ENCODE data around the gene FOXK1.

FOXK1 gene

GRCh38 chr7:4745971-4746919 is 64.2 kb downstream of the FOXK1 start:
- peak in 1 of 4 experiments; percentile 9 for DNase-seq

GRCh38 chr7:4747013-4747412 is 64.9 kb downstream of the FOXK1 start:
- no peak for DNase-seq

- no peak for DNase-seq
Observed at GRCh38 chr7:4747746-4748145, 65.7 kb downstream of the FOXK1 start.

DNA sequence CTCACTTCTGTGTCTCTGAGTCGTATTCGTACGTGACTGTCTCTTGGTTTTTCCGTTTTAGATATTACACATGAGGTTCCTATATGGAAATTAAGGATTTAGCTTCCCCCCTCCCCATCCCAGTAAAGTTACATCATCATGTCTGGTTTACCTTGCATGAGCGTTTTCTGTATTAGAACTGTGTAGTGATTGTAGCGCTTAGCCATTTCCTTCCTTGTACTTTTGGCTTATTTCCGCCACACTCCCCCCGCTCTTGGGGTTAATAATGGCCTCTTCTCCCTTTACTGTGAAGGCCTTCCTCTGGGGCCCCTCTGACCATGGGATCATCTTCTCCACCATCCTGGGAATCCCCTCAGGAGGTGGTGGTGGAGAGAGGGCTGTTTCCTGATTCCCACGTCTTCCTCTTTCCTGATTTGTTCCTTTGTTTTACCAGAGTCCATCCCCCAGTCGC is 66.2 kb downstream of the FOXK1 start:
- DNase-seq: no peak

- no peak for DNase-seq
Observed at GRCh38 chr7:4749363-4749762, 67.3 kb downstream of the FOXK1 start.

GRCh38 chr7:4749798-4750197 is 67.7 kb downstream of the FOXK1 start:
- no peak for DNase-seq

DNA sequence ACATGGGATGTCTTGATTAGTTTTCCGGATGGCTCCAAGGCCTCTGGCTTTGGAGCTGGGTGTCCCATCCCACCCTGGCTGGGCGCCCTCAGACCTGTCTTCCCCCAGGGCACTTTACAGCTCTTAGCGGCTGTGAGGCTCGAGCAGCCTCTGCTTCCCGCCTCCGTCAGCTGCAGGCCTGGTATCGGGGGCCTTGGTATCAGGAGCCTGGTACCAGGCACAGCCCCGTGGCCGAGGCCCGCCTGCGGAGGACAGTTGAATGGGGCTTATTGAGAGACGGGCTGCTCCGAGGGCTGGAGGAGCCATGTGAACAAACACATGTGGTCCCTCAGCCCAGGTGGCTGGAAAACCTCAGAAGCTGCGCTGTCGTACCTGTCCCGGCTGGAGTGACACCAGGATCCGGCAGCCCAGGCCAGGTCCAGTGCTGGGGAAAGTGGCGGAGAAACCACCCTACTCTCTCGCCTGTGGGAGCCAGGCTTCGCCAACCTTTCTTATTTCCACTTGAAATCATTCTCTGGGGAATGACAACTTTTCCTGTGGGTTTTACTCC is 69.4 kb downstream of the FOXK1 start:
- DNase-seq: no peak

- DNase-seq: peak; percentile 60 to 84 (median 82)
Observed at GRCh38 chr7:4753598-4754432, 71.7 kb downstream of the FOXK1 start.

GRCh38 chr7:4754433-4755010 is 72.4 kb downstream of the FOXK1 start:
- no peak for DNase-seq

DNA sequence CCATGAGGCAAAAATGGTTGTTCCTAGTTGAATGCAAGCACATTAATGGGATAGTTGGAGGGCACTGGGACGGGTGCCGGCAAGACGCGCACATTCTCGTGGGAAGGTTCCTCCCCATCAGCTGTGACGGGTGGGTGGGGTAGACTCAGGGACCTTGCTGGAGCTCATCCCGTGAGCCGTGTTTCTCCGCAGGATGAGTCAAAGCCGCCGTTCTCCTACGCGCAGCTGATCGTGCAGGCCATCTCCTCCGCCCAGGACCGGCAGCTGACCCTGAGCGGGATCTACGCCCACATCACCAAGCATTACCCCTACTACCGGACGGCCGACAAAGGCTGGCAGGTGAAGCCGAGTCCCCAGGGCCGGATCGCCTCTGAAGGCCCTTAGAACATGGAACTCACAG is 73.0 kb downstream of the FOXK1 start:
- DNase-seq: no peak

- no peak for DNase-seq
Observed at GRCh38 chr7:4758111-4758510, 76.0 kb downstream of the FOXK1 start.

DNA sequence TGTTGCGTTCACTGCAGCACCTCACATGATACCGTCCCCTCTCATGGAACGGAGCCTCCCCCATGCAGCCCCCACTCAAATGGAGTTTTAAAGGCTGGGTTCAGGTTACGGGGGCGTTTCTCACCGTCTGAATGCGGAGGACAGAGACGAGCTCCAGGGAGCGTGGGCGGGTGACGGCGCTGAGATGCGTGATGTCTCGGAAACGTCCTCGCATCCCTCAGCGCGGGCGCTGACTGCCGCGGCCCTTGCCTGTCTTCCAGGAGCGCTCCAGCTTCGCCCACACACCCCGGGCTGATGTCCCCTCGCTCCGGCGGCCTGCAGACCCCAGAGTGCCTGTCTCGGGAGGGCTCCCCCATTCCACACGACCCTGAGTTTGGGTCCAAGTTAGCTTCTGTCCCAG is 76.7 kb downstream of the FOXK1 start:
- DNase-seq: no peak

- no peak for DNase-seq
Observed at GRCh38 chr7:4759211-4759610, 77.1 kb downstream of the FOXK1 start.

GRCh38 chr7:4760952-4761351 is 78.9 kb downstream of the FOXK1 start:
- DNase-seq: no peak

DNA sequence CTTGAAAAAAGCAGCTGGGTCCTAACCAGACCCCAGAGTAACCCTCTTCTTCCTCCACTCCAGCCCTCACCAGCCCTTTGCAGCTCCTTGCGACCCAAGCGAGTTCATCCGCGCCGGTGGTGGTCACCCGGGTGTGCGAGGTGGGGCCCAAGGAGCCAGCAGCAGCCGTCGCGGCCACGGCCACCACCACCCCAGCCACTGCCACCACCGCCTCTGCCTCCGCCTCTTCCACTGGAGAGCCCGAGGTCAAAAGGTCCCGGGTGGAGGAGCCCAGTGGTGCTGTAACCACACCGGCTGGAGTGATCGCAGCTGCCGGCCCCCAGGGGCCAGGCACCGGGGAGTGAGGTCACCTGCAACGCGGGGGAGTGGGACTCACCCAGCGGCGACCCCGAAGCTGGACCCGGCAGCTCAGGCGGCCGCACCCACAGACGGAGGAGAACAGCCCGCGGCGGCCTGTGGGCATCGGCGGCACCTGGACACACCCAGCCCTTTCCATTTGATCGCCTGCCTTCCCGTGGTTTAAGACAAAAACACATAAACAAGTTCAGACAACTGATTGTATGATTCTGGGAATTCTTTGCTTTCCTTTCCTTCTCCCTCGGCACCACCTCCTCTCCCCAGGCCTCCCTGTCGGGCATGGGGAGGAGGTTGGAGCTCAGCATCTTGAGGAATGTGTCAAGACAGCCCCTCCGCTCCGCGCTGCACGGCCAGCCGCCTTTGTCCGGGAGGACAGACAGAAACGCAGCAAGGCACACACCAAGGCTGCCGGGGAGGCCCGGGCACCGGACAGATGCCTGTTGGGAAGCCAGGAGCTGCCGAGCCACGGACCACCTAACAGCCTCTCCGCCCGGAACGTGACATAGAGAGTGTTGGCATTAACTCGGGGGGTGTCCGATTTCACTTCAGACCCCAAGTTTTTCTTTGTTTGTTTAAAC is 80.3 kb downstream of the FOXK1 start:
- no peak for DNase-seq

DNA sequence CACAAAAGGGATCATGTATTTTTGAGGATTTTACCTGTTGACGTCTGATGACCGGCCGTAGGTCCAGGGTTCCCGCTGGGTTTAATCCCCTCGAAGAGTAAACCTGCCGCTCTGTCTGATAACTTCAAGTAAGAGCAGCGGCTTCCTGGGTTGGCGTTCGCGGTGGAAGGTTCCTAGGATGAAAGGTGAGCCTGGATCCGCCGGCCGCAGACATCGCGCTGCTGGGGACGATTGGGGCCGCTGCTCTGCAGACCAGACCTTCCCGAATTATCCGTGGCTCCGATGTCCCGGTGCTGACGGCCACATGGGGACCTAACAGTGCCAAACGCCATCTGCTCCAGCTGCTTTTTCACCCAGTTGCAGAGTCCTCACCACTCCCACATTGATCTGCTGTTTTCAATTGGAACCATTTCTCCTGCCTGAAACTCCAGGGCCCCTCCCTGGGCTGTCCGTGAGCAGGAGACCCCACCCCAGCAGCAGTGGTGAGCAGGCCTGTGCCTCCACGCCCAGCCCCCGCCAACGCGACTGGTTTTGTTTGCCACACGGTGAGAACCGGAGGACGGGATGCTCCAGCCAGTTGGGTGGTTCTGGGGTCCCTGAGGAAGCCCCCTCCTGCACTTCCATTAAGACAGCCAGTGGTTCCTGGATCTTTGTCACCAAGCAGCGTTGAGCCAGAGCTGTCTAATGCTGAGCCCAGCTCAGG is 81.1 kb downstream of the FOXK1 start:
- no peak for DNase-seq

- no peak for DNase-seq
Observed at GRCh38 chr7:4763794-4764185, 81.7 kb downstream of the FOXK1 start.

- DNase-seq: no peak
Observed at GRCh38 chr7:4764402-4765007, 82.4 kb downstream of the FOXK1 start.

GRCh38 chr7:4765776-4766490 is 83.8 kb downstream of the FOXK1 start:
- DNase-seq: no peak
